ENCODE results near the gene ADAMTS17.
A peak's percentile ranks its signal among the peaks of the same experiment; 100 is the strongest.
"Not testable (repeated sequence)": the region's sequence is repeated elsewhere in the genome, so short reads cannot be mapped to it uniquely, and the experiment has no call there.

The ADAMTS17 gene

GRCh38 chr15:100345438-100345837 is 3.7 kb upstream of the ADAMTS17 start:
- Histone ChIP-seq H3K9me3 (ENCODE audit: severe bottlenecking) (no peaks in the 10 kb centered on the region), H3K36me3 (no peaks in the 10 kb centered on the region), H3K27me3 (ENCODE audit: insufficient read depth, low read depth, severe bottlenecking) (peaks cover 27% of the 10 kb centered on the region), H3K27ac (no peak overlapping the region), H3K4me3 (ENCODE audit: low read depth, low read length) (no peak overlapping the region)
- DNase-seq: no peak
- no peak for TF ChIP-seq CTCF (IDR thresholded peaks at IDR 0.05; ENCODE audit: low read depth, low read length)

GRCh38 chr15:100343251-100343650 is 1.5 kb upstream of the ADAMTS17 start:
- H3K27ac ChIP-seq: no peak overlapping the region
- TF ChIP-seq CTCF (IDR thresholded peaks at IDR 0.05; ENCODE audit: low read depth, low read length): no peak
- H3K9me3 ChIP-seq (ENCODE audit: severe bottlenecking): no peaks in the 10 kb centered on the region
- H3K36me3 ChIP-seq: no peaks in the 10 kb centered on the region
- H3K4me3 ChIP-seq (ENCODE audit: low read depth, low read length): no peak overlapping the region
- no peak for DNase-seq
- H3K27me3 ChIP-seq (ENCODE audit: insufficient read depth, low read depth, severe bottlenecking): peaks cover 46% of the 10 kb centered on the region

- no peaks in the 10 kb centered on the region for H3K9me3 ChIP-seq (ENCODE audit: severe bottlenecking)
Observed at GRCh38 chr15:100341239-100341749, 481 bp downstream of the ADAMTS17 start.

GRCh38 chr15:100340721-100341238 is 995 bp downstream of the ADAMTS17 start:
- H3K4me3 ChIP-seq (ENCODE audit: low read depth, low read length): no peak overlapping the region
- TF ChIP-seq CTCF (IDR thresholded peaks at IDR 0.05; ENCODE audit: low read depth, low read length): no peak
- no peak overlapping the region for H3K27ac ChIP-seq
- no peak for DNase-seq
- no peaks in the 10 kb centered on the region for H3K36me3 ChIP-seq
- H3K27me3 ChIP-seq (ENCODE audit: insufficient read depth, low read depth, severe bottlenecking): peaks cover 53% of the 10 kb centered on the region
- H3K9me3 ChIP-seq (ENCODE audit: severe bottlenecking): no peaks in the 10 kb centered on the region

More at GRCh38 chr15:100341239-100341749, 481 bp downstream of the ADAMTS17 start:
- H3K27me3 ChIP-seq (ENCODE audit: insufficient read depth, low read depth, severe bottlenecking): peaks cover 53% of the 10 kb centered on the region
- no peak for DNase-seq
- H3K36me3 ChIP-seq: no peaks in the 10 kb centered on the region
- TF ChIP-seq CTCF (IDR thresholded peaks at IDR 0.05; ENCODE audit: low read depth, low read length): no peak
- peak overlapping the region; percentile 50 for H3K4me3 ChIP-seq (ENCODE audit: low read depth, low read length)
- no peak overlapping the region for H3K27ac ChIP-seq

GRCh38 chr15:100339999-100340398 is 1.8 kb downstream of the ADAMTS17 start:
- Histone ChIP-seq H3K4me3 (ENCODE audit: low read depth, low read length) (no peak overlapping the region), H3K9me3 (ENCODE audit: severe bottlenecking) (no peaks in the 10 kb centered on the region), H3K36me3 (no peaks in the 10 kb centered on the region), H3K27ac (no peak overlapping the region), H3K27me3 (ENCODE audit: insufficient read depth, low read depth, severe bottlenecking) (peaks cover 54% of the 10 kb centered on the region)
- DNase-seq: no peak
- no peak for TF ChIP-seq CTCF (IDR thresholded peaks at IDR 0.05; ENCODE audit: low read depth, low read length)

- not testable (repeated sequence) for DNase-seq; H3K9me3 ChIP-seq (ENCODE audit: severe bottlenecking); H3K4me3 ChIP-seq (ENCODE audit: low read depth, low read length); H3K27ac ChIP-seq; H3K36me3 ChIP-seq
- H3K27me3 ChIP-seq (ENCODE audit: insufficient read depth, low read depth, severe bottlenecking): peaks cover 59% of the 10 kb centered on the region
Observed at GRCh38 chr15:100339451-100339850, 2.3 kb downstream of the ADAMTS17 start.
